GM10266 (cell line): ENCODE data around the gene ASXL3.

Source experiments
- DNase-seq: peaks from one replicate; pipeline ENCODE4 v3.0.0; 2012; ENCODE audit errors: extremely low spot score
- TF ChIP-seq, protein P1 (sequence below): IDR thresholded peaks from 2 replicates; pipeline ENCODE4 v1.5.1; 2012; ENCODE audit warnings: mild to moderate bottlenecking, low read depth; ENCODE audit not compliant: control insufficient read depth, insufficient read depth; ENCODE audit errors: missing control alignments

ASXL3 gene

GRCh38 chr18:33603454-33603853 lies 25.4 kb downstream of the ASXL3 start:
- TF ChIP-seq, protein P1, sequence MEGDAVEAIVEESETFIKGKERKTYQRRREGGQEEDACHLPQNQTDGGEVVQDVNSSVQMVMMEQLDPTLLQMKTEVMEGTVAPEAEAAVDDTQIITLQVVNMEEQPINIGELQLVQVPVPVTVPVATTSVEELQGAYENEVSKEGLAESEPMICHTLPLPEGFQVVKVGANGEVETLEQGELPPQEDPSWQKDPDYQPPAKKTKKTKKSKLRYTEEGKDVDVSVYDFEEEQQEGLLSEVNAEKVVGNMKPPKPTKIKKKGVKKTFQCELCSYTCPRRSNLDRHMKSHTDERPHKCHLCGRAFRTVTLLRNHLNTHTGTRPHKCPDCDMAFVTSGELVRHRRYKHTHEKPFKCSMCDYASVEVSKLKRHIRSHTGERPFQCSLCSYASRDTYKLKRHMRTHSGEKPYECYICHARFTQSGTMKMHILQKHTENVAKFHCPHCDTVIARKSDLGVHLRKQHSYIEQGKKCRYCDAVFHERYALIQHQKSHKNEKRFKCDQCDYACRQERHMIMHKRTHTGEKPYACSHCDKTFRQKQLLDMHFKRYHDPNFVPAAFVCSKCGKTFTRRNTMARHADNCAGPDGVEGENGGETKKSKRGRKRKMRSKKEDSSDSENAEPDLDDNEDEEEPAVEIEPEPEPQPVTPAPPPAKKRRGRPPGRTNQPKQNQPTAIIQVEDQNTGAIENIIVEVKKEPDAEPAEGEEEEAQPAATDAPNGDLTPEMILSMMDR: no peak
- DNase-seq: no peak

- TF ChIP-seq, protein P1: no peak
- DNase-seq: no peak
Measured at GRCh38 chr18:33605250-33605649, 27.2 kb downstream of the ASXL3 start.

- TF ChIP-seq, protein P1: no peak
- DNase-seq: no peak
Measured at GRCh38 chr18:33606621-33607020, 28.6 kb downstream of the ASXL3 start.

DNA sequence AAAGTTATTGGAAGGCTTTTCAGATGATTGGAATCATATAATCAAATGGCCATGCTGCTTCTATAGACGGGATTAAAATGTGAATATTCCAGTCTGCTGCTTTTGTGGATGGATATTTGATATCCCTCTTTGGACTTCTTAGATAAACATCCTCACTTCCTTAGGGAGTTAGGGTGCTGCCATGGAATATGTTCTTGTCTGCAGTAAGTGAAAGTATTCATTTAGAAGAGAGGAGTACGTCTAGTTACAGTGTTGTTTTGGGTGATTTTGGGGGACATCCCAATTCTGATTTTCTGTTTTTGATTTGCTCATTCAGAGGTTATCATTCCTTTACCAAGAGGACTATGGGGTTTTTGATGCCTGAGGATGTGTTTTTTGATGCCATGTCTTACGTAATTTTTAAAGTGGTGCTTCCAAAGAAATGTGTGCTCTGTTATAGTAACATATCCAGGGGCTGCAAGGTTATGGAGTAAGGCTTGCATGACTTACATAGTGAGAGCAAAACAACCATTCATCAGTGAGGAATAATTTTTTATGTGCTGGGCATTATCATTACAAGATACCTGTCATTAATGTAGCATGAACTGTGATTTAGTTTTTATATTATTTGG lies 33.6 kb downstream of the ASXL3 start:
- TF ChIP-seq, protein P1: no peak
- no peak for DNase-seq

GRCh38 chr18:33612632-33613031 lies 34.6 kb downstream of the ASXL3 start:
- TF ChIP-seq, protein P1: no peak
- DNase-seq: no peak

DNA sequence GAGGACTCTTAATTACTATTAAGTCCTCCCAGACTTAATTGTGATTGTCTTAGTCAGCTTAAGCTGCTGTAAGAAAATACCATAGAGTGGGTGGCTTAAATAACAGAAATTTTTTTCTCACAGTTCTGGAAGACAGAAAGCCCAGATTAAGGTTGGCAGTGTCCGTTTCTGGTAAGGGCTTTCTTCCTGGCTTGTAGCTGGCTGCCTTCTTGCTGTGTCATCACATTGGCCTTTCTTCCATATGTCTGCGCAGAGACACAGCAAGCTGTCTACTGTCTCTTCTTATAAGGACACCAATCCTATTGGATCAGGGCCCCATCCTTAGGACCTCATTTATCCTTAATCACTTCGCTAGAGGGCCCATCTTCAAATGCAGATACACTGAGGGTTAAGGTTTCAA lies 38.5 kb downstream of the ASXL3 start:
- TF ChIP-seq, protein P1: no peak
- no peak for DNase-seq

- DNase-seq: no peak
- TF ChIP-seq, protein P1: no peak
Measured at GRCh38 chr18:33627114-33627513, 49.1 kb downstream of the ASXL3 start.
